ENCODE results near the gene ZNF18.

ZNF18 gene

GRCh38 chr17:11997147-11997971 is at the start of gene ZNF18:
TSS of gene ZNF18 (minus strand) at chr17:11997475. CDS start at chr17:11992829, 4,646 bp downstream.
- peak; percentile 82 to 93 for DNase-seq (ENCODE audit: low read depth in 2 of 2, low spot score in 1 of 2)

- DNase-seq (ENCODE audit: low read depth in 2 of 2, low spot score in 1 of 2): no peak
Observed at GRCh38 chr17:12046786-12047185, 49.5 kb upstream of the ZNF18 start.

- DNase-seq (ENCODE audit: low read depth in 2 of 2, low spot score in 1 of 2): no peak
Observed at GRCh38 chr17:12043702-12044101, 46.4 kb upstream of the ZNF18 start.

GRCh38 chr17:12041312-12041711 is 44.0 kb upstream of the ZNF18 start:
- no peak for DNase-seq (ENCODE audit: low read depth in 2 of 2, low spot score in 1 of 2)

- no peak for DNase-seq (ENCODE audit: low read depth in 2 of 2, low spot score in 1 of 2)
Observed at GRCh38 chr17:12040478-12040877, 43.2 kb upstream of the ZNF18 start.

GRCh38 chr17:12037970-12038369 is 40.7 kb upstream of the ZNF18 start:
- no peak for DNase-seq (ENCODE audit: low read depth in 2 of 2, low spot score in 1 of 2)

GRCh38 chr17:12035673-12036072 is 38.4 kb upstream of the ZNF18 start:
- no peak for DNase-seq (ENCODE audit: low read depth in 2 of 2, low spot score in 1 of 2)

- DNase-seq (ENCODE audit: low read depth in 2 of 2, low spot score in 1 of 2): no peak
Observed at GRCh38 chr17:12034538-12034937, 37.3 kb upstream of the ZNF18 start.

- DNase-seq (ENCODE audit: low read depth in 2 of 2, low spot score in 1 of 2): no peak
Observed at GRCh38 chr17:12028611-12029010, 31.3 kb upstream of the ZNF18 start.

- DNase-seq (ENCODE audit: low read depth in 2 of 2, low spot score in 1 of 2): no peak
Observed at GRCh38 chr17:12027658-12028057, 30.4 kb upstream of the ZNF18 start.

- DNase-seq (ENCODE audit: low read depth in 2 of 2, low spot score in 1 of 2): no peak
Observed at GRCh38 chr17:12024327-12024726, 27.1 kb upstream of the ZNF18 start.

GRCh38 chr17:12022310-12022709 is 25.0 kb upstream of the ZNF18 start:
- DNase-seq (ENCODE audit: low read depth in 2 of 2, low spot score in 1 of 2): no peak

GRCh38 chr17:12021623-12022140 is 24.4 kb upstream of the ZNF18 start:
- DNase-seq (ENCODE audit: low read depth in 2 of 2, low spot score in 1 of 2): no peak

GRCh38 chr17:12020642-12021622 is 23.7 kb upstream of the ZNF18 start, which contains the start of gene MAP2K4:
TSS of gene MAP2K4 (plus strand) at chr17:12020877. CDS start at chr17:12020887, 10 bp downstream.
- peak; percentile 86 to 97 for DNase-seq (ENCODE audit: low read depth in 2 of 2, low spot score in 1 of 2)

- no peak for DNase-seq (ENCODE audit: low read depth in 2 of 2, low spot score in 1 of 2)
Observed at GRCh38 chr17:12007466-12007865, 10.2 kb upstream of the ZNF18 start.

GRCh38 chr17:11999696-12000095 is 2.4 kb upstream of the ZNF18 start:
- DNase-seq (ENCODE audit: low read depth in 2 of 2, low spot score in 1 of 2): no peak

GRCh38 chr17:11997972-11998233 is 628 bp upstream of the ZNF18 start:
- DNase-seq (ENCODE audit: low read depth in 2 of 2, low spot score in 1 of 2): no peak

GRCh38 chr17:11996722-11997146 is 541 bp downstream of the ZNF18 start:
- DNase-seq (ENCODE audit: low read depth in 2 of 2, low spot score in 1 of 2): no peak

- no peak for DNase-seq (ENCODE audit: low read depth in 2 of 2, low spot score in 1 of 2)
Observed at GRCh38 chr17:11991461-11991860, 5.8 kb downstream of the ZNF18 start.

- no peak for DNase-seq (ENCODE audit: low read depth in 2 of 2, low spot score in 1 of 2)
Observed at GRCh38 chr17:11990363-11990983, 6.8 kb downstream of the ZNF18 start.

- DNase-seq (ENCODE audit: low read depth in 2 of 2, low spot score in 1 of 2): no peak
Observed at GRCh38 chr17:11986942-11987329, 10.3 kb downstream of the ZNF18 start.

Data from stimulated activated CD8-positive, alpha-beta memory T cell treated with anti-CD3 and anti-CD28 coated beads, Interleukin-4, amount 100 ng/mL, for 4 hours (primary cell).